GM21825 (cell line): ENCODE measurements around the gene CXCL1.

ENCODE experiments used
- ATAC-seq: cut with Tn5 transposase; IDR thresholded peaks from one replicate; pipeline ENCODE4 v1.9.1; 2021; ENCODE audit warnings: mild to moderate bottlenecking, moderate library complexity; ENCODE audit not compliant: unreplicated experiment

The CXCL1 gene

DNA sequence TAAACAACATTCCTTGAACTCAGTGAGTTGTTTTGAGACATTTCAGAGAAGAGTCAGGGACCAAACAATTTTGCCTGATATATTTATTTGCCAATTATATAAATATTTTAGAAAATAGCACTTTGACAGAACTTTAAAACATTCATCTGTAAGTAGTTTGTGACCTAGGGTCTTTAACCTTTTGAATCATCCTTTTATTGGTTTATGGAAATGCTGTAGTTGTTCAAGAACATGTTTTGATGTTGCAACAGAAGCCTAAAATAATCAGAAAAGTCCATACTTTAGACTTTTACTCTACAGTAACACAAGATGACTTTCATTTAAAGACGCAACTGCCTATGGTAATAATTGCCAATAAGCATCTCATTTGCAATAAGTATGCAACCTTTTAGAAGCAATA is 43.0 kb downstream of the CXCL1 start:
- no peak for ATAC-seq

DNA sequence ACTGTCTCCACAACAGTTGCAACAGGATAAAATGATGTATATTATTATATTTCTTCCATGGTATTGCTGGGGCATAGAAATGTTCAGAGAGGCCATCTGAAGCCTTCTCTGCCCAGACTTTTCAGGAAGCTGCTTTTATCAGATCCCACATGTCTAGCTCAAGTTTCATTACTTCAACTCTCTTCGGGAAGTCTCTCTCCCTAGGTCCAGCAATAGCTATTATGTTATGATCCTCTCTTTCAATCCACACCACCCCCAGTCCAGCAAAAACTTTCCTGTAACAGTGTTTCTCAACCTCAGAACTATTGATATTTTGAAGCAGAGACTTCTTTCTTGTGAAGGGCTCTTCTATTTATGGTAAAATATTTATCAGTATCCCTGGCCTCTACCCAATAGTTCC is 44.9 kb downstream of the CXCL1 start:
- no peak for ATAC-seq

DNA sequence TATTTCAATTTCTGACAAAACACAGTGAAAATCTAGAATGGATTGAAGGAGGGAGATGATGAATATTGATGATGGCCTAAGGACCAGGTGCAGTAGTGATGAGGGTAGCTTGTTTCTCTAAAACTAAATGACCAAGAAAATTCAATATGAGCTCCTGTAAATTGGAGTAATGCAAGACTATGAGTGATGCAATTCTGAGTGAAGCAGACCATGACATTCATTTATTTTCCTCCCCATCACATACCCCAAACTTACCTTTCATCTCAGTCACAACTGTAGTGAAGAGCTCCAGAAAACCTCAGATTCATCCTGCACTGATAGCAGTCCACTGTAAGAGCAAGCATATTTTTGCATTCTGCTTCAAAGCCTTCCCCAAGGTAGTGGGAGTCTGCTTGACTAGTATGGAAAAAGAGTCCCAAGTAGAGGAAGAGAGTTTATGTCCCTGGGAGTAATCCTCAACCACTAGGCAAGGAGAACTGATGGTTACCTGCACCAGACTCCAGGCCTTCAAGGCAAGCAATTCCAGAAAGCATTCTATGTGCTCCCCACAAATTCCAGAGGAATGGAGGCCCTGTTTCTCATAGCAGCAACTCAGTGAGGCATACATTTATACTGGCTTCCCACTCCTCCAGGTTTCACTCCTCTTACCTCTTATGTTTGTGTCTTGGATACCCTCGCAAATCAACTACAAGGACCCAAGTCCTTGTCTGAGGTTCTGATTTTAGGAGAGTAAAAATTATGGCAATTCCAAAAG is 47.2 kb downstream of the CXCL1 start:
- ATAC-seq = no peak

DNA sequence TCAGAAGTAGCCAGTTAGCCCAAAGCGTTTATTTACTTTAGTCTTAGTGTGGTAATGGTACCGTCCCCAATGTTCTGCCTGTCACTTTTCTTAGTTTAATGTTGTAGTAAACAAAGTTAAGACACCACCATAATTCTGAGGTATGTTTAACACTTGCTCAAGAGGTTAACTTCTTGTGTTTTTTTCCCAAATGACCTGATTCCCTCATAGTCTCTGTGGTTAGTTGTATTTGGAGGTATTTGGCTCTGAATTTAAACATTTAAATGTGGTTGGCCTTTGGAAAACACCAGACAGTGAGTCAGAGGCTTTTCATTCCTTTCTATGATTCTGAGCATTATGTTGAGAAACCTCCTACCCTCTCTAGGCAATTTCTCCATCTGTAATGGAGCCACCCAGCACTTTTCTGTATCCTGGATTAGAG is 47.9 kb downstream of the CXCL1 start:
- no peak for ATAC-seq

DNA sequence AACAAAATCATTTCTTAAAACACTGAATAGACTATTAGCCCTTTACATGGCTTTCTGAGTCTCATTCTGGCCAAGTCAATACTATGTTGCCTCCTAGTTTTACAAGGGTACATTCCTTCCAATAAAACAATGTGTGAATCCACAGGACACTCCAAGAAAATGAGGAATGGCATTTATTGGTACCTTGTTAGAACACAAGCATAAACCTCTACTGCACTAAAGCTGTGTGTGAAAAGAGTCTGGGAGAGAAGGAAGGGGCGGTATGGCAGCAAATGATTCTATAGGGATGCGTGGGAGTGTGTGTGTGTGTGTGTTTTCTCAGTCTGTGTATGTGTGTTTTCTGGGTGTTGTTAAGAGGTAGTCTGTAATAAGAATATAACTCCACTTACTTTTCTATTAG is 48.9 kb downstream of the CXCL1 start:
- ATAC-seq = no peak

DNA sequence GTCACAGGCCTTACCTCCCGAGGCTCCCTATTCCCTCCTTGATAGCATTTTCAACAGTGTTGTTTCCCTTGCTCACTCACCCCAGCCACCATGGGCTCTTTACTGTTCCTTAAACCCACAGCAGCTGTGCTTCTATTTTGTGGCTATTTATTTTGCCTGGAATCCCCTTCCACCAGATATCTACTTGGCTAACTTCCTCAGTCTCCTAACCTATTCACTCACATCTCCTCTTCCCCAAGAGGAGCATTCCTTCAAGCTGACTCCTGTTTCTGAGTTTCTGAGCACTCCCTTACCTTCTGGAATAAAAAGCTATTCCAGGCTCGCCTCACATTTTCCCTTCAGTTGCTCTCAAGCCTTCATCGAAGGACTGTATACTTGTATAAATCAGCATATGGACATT is 50.5 kb downstream of the CXCL1 start:
- ATAC-seq = no peak
